Globus pallidus (tissue), 1 donor: ENCODE measurements around the gene NLRP6.

ENCODE experiments used
- DNase-seq: peaks from one replicate; pipeline ENCODE4 v3.0.0-alpha.2; 2015; ENCODE audit warnings: low spot score

NLRP6 gene

GRCh38 chr11:256952-257737 lies 21.1 kb upstream of the NLRP6 start:
- DNase-seq, result no peak

DNA sequence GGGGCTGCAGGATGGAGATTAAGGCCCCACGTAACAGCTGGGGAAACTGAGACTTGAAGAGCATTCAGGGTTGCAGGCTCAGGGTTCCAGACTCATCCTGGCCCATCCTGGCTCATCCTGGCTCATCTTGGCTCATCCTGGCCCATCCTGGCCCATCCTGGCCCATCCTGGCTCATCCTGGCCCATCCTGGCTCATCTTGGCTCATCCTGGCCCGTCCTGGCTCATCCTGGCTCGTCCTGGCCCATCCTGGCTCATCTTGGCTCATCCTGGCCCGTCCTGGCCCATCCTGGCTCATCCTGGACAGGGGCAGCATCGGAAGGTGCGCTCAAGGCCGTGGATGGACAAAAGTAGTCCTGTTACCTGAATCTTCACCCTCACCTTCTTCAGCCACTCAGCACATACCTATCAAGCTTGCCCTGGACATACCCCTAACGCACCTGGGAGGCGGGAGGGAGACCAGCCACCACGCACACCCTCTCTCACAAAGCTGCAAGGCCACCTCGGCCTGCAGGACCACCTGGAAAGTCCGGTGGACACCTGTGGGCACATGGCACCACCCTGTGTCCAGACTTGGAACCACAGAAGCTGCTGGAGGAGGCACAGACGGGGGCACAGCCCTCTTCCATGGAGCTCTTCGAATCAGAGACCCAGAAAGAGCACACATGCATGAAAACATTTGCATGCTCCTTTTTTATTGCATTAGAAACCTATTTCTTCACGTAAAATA lies 20.3 kb upstream of the NLRP6 start:
- no peak for DNase-seq

DNA sequence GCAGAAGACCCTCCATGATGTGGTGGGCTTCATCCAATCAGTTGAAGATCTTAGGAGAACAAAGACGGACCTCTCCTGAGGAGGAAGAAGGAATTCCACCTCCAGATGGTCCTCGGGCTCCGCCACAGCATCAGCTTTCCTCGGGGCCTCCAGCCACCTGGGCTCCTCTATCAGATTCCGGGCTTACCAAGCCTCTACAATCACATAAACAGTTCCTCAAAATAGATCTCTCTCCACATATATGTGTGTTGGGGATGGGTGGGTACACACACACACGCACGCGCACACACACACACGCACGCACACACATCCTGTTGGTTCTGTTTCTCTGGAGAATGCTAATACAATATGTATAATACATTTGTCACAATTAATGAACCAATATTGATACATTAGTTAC lies 18.8 kb upstream of the NLRP6 start:
- no peak for DNase-seq

GRCh38 chr11:261624-262023 lies 16.6 kb upstream of the NLRP6 start:
- DNase-seq, result no peak

DNA sequence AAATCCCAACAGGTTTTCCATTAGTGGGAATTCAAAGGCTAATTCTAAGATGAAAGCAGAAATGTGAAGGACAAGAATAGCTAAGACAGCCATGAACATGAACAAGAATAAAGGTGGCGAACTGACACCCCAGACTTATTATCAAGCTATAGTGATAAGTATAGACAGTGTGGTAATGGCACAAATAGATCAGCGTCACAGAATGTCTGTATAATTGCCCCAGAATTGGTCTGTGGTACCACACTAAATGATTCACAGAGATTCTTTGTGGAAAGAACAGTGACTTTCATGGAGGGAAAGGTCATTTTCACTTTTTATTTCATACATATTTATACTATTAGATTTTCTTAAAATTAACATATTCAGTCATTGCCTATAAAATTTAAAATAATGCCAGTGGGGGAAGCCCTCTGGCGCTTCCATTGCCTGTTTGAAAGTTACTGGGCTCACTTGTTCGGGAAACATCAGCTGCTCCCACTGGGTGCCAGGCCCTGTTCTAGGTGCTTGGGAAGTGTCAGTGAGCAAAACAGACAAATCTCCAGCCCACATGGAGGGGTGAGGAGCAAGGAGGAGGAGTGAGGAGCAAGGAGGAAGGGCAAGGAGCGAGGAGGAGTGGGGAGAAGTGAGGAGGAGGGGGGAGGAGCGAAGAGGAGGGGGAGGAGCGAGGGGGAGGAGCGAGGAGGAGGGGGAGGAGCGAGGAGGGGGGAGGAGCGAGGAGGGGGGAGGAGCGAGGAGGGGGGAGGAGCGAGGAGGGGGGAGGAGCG lies 11.3 kb upstream of the NLRP6 start:
- no peak for DNase-seq

GRCh38 chr11:267491-267994 lies 10.7 kb upstream of the NLRP6 start:
- no peak for DNase-seq

- peak; percentile 39 for DNase-seq
Measured at GRCh38 chr11:268716-269145, 9.5 kb upstream of the NLRP6 start.

GRCh38 chr11:269146-269890 lies 8.9 kb upstream of the NLRP6 start:
- DNase-seq, result peak; percentile 47

DNA sequence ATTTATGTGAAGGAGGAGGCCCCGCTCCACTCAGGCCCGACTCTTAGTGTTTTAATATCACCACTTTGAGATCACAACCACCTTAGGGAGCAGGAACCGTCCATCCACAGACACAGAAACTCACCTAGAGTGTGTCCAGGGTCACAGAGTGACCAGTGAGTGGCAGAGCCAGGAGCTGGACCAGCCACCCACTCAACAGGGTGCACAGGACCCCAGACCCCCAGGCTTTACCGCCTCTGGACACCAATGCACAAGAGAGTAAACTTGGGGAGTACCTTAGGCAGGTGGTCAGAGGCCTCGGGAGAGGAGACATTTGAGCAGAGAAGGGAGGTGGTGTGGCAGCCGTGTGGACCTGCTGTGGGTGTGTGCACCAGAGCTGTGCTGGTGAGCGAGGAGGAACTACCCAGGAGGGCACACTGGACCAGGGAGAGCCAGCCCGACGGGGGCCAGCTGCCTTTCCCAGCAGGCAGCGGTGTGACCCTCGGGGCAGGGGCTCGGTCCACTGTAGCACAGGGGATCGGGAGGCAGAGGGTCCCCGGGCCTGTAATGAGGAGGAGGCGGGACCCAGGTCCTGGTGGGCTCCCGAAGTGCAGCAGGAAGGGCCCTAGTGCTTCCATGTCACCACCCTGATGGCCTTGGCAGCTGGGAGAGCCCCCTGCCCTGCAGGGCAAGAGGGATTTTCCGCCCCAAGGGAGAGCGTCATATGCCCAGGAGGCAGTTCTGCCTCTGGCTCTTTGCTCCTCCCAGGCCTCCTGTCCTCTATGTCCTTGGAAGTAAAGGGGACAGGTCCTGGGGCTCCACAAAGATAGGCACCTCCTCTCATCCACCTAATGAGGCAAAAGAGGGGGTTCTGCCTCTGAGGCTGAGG lies 7.5 kb upstream of the NLRP6 start:
- no peak for DNase-seq

DNA sequence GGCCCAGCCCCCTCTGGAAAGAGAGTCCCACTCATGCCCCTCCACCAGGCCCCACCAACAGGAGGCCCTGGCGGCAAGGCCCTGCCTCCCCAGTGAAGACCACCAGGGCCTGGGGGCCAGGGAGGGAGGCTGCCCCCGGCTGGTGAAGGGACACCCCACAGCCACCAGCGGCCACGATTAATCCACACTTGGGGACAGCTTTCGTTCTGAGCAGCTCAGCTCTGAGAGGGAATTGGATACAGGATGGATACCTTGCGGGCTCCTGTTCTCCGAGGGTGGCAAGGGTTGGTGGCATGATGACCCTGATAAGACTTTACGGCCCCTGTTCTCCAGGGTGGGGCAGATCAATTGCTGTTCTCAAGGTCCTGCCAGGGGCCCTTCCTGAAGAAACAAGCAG lies 6.9 kb upstream of the NLRP6 start:
- DNase-seq, result no peak

GRCh38 chr11:272195-272930 lies 5.8 kb upstream of the NLRP6 start:
- no peak for DNase-seq

- DNase-seq, result no peak
Measured at GRCh38 chr11:272931-273198, 5.3 kb upstream of the NLRP6 start.

DNA sequence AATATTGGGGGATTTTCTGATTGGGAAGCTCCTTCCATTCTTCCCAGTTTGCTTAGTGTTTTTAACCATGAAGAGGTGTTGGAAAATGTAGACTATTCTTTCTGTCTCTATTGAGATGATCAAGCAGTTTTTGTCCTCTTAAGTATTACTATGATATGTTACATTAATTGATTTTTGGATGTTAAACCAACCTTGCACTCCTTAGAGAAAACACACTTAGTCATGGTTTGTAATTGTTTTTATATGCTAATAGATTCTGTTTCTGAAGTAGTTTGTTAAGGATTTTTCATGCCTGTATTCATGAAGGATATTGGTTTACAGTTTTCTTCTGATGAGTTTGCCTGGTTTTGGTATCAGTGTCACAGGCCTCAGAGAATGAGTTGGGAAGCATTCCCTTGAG lies 2.0 kb upstream of the NLRP6 start:
- no peak for DNase-seq

DNA sequence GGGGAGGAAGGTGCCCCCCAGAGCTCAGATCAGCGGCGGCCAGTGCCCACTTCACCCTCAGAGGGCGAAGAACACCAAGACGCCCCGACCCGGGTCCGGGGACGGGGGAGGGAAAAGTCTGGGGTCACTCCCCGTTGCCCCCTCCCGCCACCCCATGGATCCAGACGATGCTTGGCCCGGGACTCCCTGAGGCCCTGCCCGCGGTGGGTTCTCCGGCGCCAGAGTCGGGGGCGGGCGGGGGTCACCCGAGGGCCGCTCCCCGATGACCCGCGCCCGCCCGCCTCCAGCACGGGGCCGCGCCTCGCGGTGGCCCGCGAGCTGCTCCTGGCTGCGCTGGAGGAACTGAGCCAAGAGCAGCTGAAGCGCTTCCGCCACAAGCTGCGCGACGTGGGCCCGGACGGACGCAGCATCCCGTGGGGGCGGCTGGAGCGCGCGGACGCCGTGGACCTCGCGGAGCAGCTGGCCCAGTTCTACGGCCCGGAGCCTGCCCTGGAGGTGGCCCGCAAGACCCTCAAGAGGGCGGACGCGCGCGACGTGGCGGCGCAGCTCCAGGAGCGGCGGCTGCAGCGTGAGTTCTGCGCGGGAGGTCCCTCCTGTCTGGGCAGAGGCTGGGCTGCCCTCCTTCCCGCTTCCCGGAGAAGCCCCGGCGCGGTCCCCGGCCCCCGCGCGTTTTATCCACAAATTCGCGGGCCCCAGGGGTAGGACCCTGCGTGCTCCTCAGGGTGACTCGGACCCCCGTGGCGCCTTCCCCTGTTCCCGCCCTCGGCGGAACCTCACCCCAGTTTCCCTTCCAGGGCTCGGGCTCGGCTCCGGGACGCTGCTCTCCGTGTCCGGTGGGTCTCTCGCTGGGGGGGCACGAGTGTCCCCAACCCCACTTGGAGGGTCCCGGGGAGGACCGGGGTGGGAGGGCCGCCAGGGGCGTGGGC lies 1.1 kb downstream of the NLRP6 start:
- DNase-seq, result no peak

DNA sequence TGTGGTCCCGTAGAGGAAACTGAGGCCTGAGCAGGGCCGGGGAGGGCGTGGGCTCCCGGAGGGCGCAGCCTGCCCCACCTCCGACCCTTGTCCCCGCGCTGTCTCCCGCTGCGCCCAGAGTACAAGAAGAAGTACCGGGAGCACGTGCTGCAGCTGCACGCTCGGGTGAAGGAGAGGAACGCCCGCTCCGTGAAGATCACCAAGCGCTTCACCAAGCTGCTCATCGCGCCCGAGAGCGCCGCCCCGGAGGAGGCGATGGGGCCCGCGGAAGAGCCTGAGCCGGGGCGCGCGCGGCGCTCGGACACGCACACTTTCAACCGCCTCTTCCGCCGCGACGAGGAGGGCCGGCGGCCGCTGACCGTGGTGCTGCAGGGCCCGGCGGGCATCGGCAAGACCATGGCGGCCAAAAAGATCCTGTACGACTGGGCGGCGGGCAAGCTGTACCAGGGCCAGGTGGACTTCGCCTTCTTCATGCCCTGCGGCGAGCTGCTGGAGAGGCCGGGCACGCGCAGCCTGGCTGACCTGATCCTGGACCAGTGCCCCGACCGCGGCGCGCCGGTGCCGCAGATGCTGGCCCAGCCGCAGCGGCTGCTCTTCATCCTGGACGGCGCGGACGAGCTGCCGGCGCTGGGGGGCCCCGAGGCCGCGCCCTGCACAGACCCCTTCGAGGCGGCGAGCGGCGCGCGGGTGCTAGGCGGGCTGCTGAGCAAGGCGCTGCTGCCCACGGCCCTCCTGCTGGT lies 1.9 kb downstream of the NLRP6 start:
- no peak for DNase-seq

- DNase-seq, result no peak
Measured at GRCh38 chr11:280706-281485, 2.7 kb downstream of the NLRP6 start.

GRCh38 chr11:281486-282161 lies 3.4 kb downstream of the NLRP6 start:
- DNase-seq, result no peak
